ENCODE data around the gene SOD3.

The SOD3 gene

GRCh38 chr4:24775750-24776149 lies 19.6 kb upstream of the SOD3 start:
- DNase-seq: no peak

- no peak for DNase-seq
Measured at GRCh38 chr4:24777536-24778463, 17.6 kb upstream of the SOD3 start.

GRCh38 chr4:24778464-24779225 lies 16.7 kb upstream of the SOD3 start:
- no peak for DNase-seq

- no peak for DNase-seq
Measured at GRCh38 chr4:24780936-24781495, 14.4 kb upstream of the SOD3 start.

- no peak for DNase-seq
Measured at GRCh38 chr4:24781999-24782745, 13.2 kb upstream of the SOD3 start.

- no peak for DNase-seq
Measured at GRCh38 chr4:24783506-24783905, 11.9 kb upstream of the SOD3 start.

- no peak for DNase-seq
Measured at GRCh38 chr4:24791043-24791442, 4.3 kb upstream of the SOD3 start.

GRCh38 chr4:24792552-24792951 lies 2.8 kb upstream of the SOD3 start:
- DNase-seq: no peak

GRCh38 chr4:24793219-24794005 lies 2.0 kb upstream of the SOD3 start:
- DNase-seq: no peak

GRCh38 chr4:24794051-24794450 lies 1.3 kb upstream of the SOD3 start:
- no peak for DNase-seq

GRCh38 chr4:24794480-24794879 lies 893 bp upstream of the SOD3 start:
- DNase-seq: no peak

GRCh38 chr4:24795666-24796381 lies 451 bp downstream of the SOD3 start:
- DNase-seq: no peak

- no peak for DNase-seq
Measured at GRCh38 chr4:24796620-24797019, 1.2 kb downstream of the SOD3 start.

GRCh38 chr4:24798036-24798610 lies 2.8 kb downstream of the SOD3 start:
- no peak for DNase-seq

GRCh38 chr4:24799196-24799543 lies 3.8 kb downstream of the SOD3 start:
- no peak for DNase-seq

- DNase-seq: no peak
Measured at GRCh38 chr4:24799544-24800324, 4.4 kb downstream of the SOD3 start.

- DNase-seq: no peak
Measured at GRCh38 chr4:24800325-24800895, 5.0 kb downstream of the SOD3 start.

- DNase-seq: no peak
Measured at GRCh38 chr4:24801136-24801855, 5.9 kb downstream of the SOD3 start.

GRCh38 chr4:24802648-24803047 lies 7.3 kb downstream of the SOD3 start:
- DNase-seq: no peak

All from activated T-cell treated with anti-CD3 and anti-CD28 coated beads for 4 hours (primary cell).